ENCODE measurements around the gene DYNC1I1.

DNA sequence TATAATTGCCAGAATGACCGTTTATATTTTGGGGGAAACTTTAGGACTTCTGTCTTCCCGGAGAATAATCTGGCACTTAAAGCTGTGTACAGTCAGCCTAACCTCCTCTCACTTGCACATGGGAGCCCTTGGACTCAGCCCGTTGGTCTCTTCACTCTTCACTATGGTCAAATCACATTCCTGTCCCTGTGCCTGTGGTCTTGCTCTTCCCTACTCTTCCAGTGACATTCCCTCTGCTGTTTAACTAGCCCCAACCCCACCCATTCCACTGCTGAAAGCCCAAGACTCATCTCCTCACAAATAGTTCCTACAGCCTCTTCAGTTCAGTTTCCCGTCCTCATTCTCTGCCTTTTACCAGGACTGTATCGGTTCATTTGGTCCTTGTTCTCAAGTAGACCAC is 135.0 kb downstream of the DYNC1I1 start:
- TF ChIP-seq, protein P1, sequence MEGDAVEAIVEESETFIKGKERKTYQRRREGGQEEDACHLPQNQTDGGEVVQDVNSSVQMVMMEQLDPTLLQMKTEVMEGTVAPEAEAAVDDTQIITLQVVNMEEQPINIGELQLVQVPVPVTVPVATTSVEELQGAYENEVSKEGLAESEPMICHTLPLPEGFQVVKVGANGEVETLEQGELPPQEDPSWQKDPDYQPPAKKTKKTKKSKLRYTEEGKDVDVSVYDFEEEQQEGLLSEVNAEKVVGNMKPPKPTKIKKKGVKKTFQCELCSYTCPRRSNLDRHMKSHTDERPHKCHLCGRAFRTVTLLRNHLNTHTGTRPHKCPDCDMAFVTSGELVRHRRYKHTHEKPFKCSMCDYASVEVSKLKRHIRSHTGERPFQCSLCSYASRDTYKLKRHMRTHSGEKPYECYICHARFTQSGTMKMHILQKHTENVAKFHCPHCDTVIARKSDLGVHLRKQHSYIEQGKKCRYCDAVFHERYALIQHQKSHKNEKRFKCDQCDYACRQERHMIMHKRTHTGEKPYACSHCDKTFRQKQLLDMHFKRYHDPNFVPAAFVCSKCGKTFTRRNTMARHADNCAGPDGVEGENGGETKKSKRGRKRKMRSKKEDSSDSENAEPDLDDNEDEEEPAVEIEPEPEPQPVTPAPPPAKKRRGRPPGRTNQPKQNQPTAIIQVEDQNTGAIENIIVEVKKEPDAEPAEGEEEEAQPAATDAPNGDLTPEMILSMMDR (IDR thresholded peaks at IDR 0.05): no peak
- TF ChIP-seq POLR2A (IDR thresholded peaks at IDR 0.05): no peak
